Fibroblast of pulmonary artery (primary cell): ENCODE data around the gene MYBBP1A.

ENCODE experiments used
- DNase-seq: peaks from one replicate; pipeline ENCODE4 v3.0.0-alpha.2; 2010; ENCODE audit warnings: low read depth
- H3K4me3 ChIP-seq: replicated peaks from 2 replicates; pipeline ENCODE4 v1.5.1; 2011; ENCODE audit warnings: low read depth, mild to moderate bottlenecking, control low read depth, low read length, moderate library complexity
- CTCF ChIP-seq: IDR thresholded peaks from 2 replicates; pipeline ENCODE4 v1.5.1; 2011; ENCODE audit warnings: mild to moderate bottlenecking, control low read depth, low read length, inconsistent platforms; ENCODE audit errors: missing control alignments

The MYBBP1A gene

GRCh38 chr17:4576729-4577322 lies 21.6 kb upstream of the MYBBP1A start:
- H3K4me3 ChIP-seq: no peak overlapping the region
- no peak for DNase-seq
- TF ChIP-seq CTCF: no peak

GRCh38 chr17:4576161-4576558 lies 21.0 kb upstream of the MYBBP1A start:
- no peak for DNase-seq
- TF ChIP-seq CTCF: no peak
- H3K4me3 ChIP-seq: no peak overlapping the region

- no peak overlapping the region for H3K4me3 ChIP-seq
- TF ChIP-seq CTCF: no peak
- DNase-seq: no peak
These were observed 19.4 kb upstream of the MYBBP1A start for GRCh38 chr17:4574448-4575045.

- no peak for TF ChIP-seq CTCF
- no peak for DNase-seq
- H3K4me3 ChIP-seq: no peak overlapping the region
These were observed 18.5 kb upstream of the MYBBP1A start for GRCh38 chr17:4573669-4574068.

GRCh38 chr17:4573115-4573514 lies 17.9 kb upstream of the MYBBP1A start:
- no peak for TF ChIP-seq CTCF
- H3K4me3 ChIP-seq: no peak overlapping the region

GRCh38 chr17:4572131-4572530 lies 16.9 kb upstream of the MYBBP1A start:
- DNase-seq: no peak
- H3K4me3 ChIP-seq: no peak overlapping the region
- TF ChIP-seq CTCF: no peak

More at GRCh38 chr17:4573115-4573514, 17.9 kb upstream of the MYBBP1A start:
- DNase-seq: no peak

- DNase-seq: no peak
- H3K4me3 ChIP-seq: no peak overlapping the region
- no peak for TF ChIP-seq CTCF
These were observed 14.4 kb upstream of the MYBBP1A start for GRCh38 chr17:4569591-4569990.
